H9 (cell line): ENCODE data around the gene BANP. TPM values are rescaled to one million over a fixed set of nuclear protein-coding genes. Genes with fewer than 3 reads are reported as not detected.
A peak's percentile ranks its signal among the peaks of the same experiment; 100 is the strongest.

Experiments
- DNase-seq: peaks from one replicate; pipeline ENCODE4 v3.0.0-alpha.2; 2017
- H2AFZ ChIP-seq: one replicate; pipeline ENCODE4 v1.6.1; 2013; ENCODE audit warnings: mild to moderate bottlenecking, low read length, control low read depth, moderate library complexity
- H2AK5ac ChIP-seq: 2 replicates; pipeline ENCODE4 v1.6.1; 2013; ENCODE audit warnings: low read length, control low read depth, mixed read lengths; ENCODE audit not compliant: insufficient read length
- H2BK120ac ChIP-seq: one replicate; pipeline ENCODE4 v1.6.1; 2013; ENCODE audit warnings: low read depth, mild to moderate bottlenecking, low read length, control low read depth, inconsistent platforms; ENCODE audit not compliant: poor library complexity, severe bottlenecking
- H2BK12ac ChIP-seq: 2 replicates; pipeline ENCODE4 v1.6.1; 2013; ENCODE audit warnings: low read length, control low read depth, mixed read lengths, low read depth; ENCODE audit not compliant: insufficient read length
- H2BK15ac ChIP-seq: 2 replicates; pipeline ENCODE4 v1.6.1; 2013; ENCODE audit warnings: low read depth, low read length, control low read depth
- H2BK20ac ChIP-seq: one replicate; pipeline ENCODE4 v1.6.1; 2013; ENCODE audit warnings: low read depth, mild to moderate bottlenecking, low read length, control low read depth, inconsistent platforms; ENCODE audit not compliant: poor library complexity, severe bottlenecking
- H2BK5ac ChIP-seq: 2 replicates; pipeline ENCODE4 v1.6.1; 2013; ENCODE audit warnings: low read length, control low read depth, mixed read lengths; ENCODE audit not compliant: insufficient read length
- H3K14ac ChIP-seq: 2 replicates; pipeline ENCODE4 v1.6.1; 2013; ENCODE audit warnings: low read length, control low read depth; ENCODE audit not compliant: insufficient read depth
- H3K18ac ChIP-seq: 2 replicates; pipeline ENCODE4 v1.6.1; 2013; ENCODE audit warnings: low read depth, mild to moderate bottlenecking, mixed read lengths, low read length, control low read depth; ENCODE audit not compliant: insufficient read length
- H3K23ac ChIP-seq: 2 replicates; pipeline ENCODE4 v1.6.1; 2013; ENCODE audit warnings: low read length, control low read depth, mixed read lengths, low read depth; ENCODE audit not compliant: insufficient read length
- H3K23me2 ChIP-seq: 2 replicates; pipeline ENCODE4 v1.6.1; 2013; ENCODE audit warnings: low read depth, mild to moderate bottlenecking, mixed read lengths, low read length, control low read depth; ENCODE audit not compliant: insufficient read length, poor library complexity, severe bottlenecking
- H3K27ac ChIP-seq: 2 replicates; pipeline ENCODE4 v1.5.1; 2013; ENCODE audit warnings: low read length, control low read depth, mixed read lengths, low read depth; ENCODE audit not compliant: insufficient read length
- H3K27me3 ChIP-seq: 2 replicates; pipeline ENCODE4 v1.6.1; 2013; ENCODE audit warnings: low read length, control low read depth, inconsistent platforms; ENCODE audit not compliant: insufficient read depth
- H3K4ac ChIP-seq: 2 replicates; pipeline ENCODE4 v1.6.1; 2013; ENCODE audit warnings: low read depth, mild to moderate bottlenecking, control low read depth, inconsistent platforms, low read length, moderate library complexity
- H3K4me1 ChIP-seq: 2 replicates; pipeline ENCODE4 v1.6.1; 2013; ENCODE audit warnings: low read length, control low read depth, inconsistent platforms; ENCODE audit not compliant: insufficient read depth
- H3K4me2 ChIP-seq: 2 replicates; pipeline ENCODE4 v1.6.1; 2013; ENCODE audit warnings: low read length, control low read depth, mixed read lengths; ENCODE audit not compliant: insufficient read length, insufficient read depth
- H3K56ac ChIP-seq: 2 replicates; pipeline ENCODE4 v1.6.1; 2013; ENCODE audit warnings: low read depth, mild to moderate bottlenecking, mixed read lengths, low read length, control low read depth; ENCODE audit not compliant: insufficient read length
- H3K79me1 ChIP-seq: 2 replicates; pipeline ENCODE4 v1.6.1; 2013; ENCODE audit warnings: low read depth, mild to moderate bottlenecking, moderate library complexity, low read length, control low read depth, inconsistent platforms; ENCODE audit not compliant: insufficient read depth, poor library complexity, severe bottlenecking
- H3K79me2 ChIP-seq: 2 replicates; pipeline ENCODE4 v1.6.1; 2013; ENCODE audit warnings: low read length, control low read depth, inconsistent platforms; ENCODE audit not compliant: insufficient read depth
- H3K9ac ChIP-seq: 2 replicates; pipeline ENCODE4 v1.6.1; 2013; ENCODE audit warnings: low read length, control low read depth, mixed read lengths; ENCODE audit not compliant: insufficient read length; ENCODE audit errors: extremely low read depth
- H3K9me3 ChIP-seq: one replicate; pipeline ENCODE4 v1.6.1; 2013; ENCODE audit warnings: low read depth, low read length, inconsistent platforms; ENCODE audit not compliant: control insufficient read depth
- H3T11ph ChIP-seq: one replicate; pipeline ENCODE4 v1.6.1; 2013; ENCODE audit warnings: mild to moderate bottlenecking, low read length, control low read depth, inconsistent platforms
- H4K20me1 ChIP-seq: one replicate; pipeline ENCODE4 v1.6.1; 2013; ENCODE audit not compliant: control insufficient read depth, insufficient read length, insufficient read depth
- H4K5ac ChIP-seq: 2 replicates; pipeline ENCODE4 v1.6.1; 2013; ENCODE audit warnings: low read depth, mild to moderate bottlenecking, mixed read lengths, low read length, control low read depth; ENCODE audit not compliant: insufficient read length
- H4K8ac ChIP-seq: replicated peaks from 2 replicates; pipeline ENCODE4 v1.6.1; 2013; ENCODE audit warnings: low read length, control low read depth, mixed read lengths, low read depth; ENCODE audit not compliant: insufficient read length
- H4K91ac ChIP-seq: 2 replicates; pipeline ENCODE4 v1.6.1; 2013; ENCODE audit warnings: low read depth, mild to moderate bottlenecking, moderate library complexity, mixed read lengths, low read length, control low read depth; ENCODE audit not compliant: insufficient read length
- H3K27ac Mint-ChIP-seq, 3 experiments: 2 replicates in 2 of 3; 3 replicates in 1 of 3; pipeline ENCODE4 v1.8.0; 2020 to 2021; ENCODE audit warnings: mixed read lengths in 3 of 3, mild to moderate bottlenecking in 1 of 3, moderate library complexity in 1 of 3
- H3K27me3 Mint-ChIP-seq: 2 replicates; pipeline ENCODE4 v1.8.0; 2021; ENCODE audit warnings: low read depth, mild to moderate bottlenecking, moderate library complexity, mixed read lengths
- H3K36me3 Mint-ChIP-seq, 3 experiments: 2 replicates in 2 of 3; 3 replicates in 1 of 3; pipeline ENCODE4 v1.8.0; 2020 to 2021; ENCODE audit warnings: low read depth in 3 of 3, mixed read lengths in 3 of 3; ENCODE audit not compliant: insufficient read depth in 1 of 3
- H3K4me1 Mint-ChIP-seq, 2 experiments: 2 replicates each; pipeline ENCODE4 v1.8.0; 2020; ENCODE audit warnings: mixed read lengths in 2 of 2
- H3K4me3 Mint-ChIP-seq, 2 experiments: 2 replicates in 1 of 2; 3 replicates in 1 of 2; pipeline ENCODE4 v1.8.0; 2020 to 2021; ENCODE audit warnings: mild to moderate bottlenecking in 2 of 2, mixed read lengths in 2 of 2, moderate library complexity in 1 of 2
- H3K9me3 Mint-ChIP-seq, 2 experiments: 2 replicates in 1 of 2; 3 replicates in 1 of 2; pipeline ENCODE4 v1.8.0; 2020; ENCODE audit warnings: mild to moderate bottlenecking in 2 of 2, mixed read lengths in 2 of 2, moderate library complexity in 1 of 2
- CTCF ChIP-seq: fragments of 200-600 bp; sonication (generic); conservative IDR thresholded peaks from 3 replicates; pipeline ENCODE4 v1.8.0; 2021; ENCODE audit warnings: antibody characterized with exemption, mild to moderate bottlenecking
- WGBS: extraction: QIAGEN DNeasy Blood & Tissue Kit; methylation state at CpG from one replicate; pipeline ENCODE4 v1.1.7; 2013; ENCODE audit warnings: missing lambda C conversion rate, low lambda C conversion rate, mixed read lengths; ENCODE audit not compliant: insufficient read length; ENCODE audit errors: extremely low coverage; 5-methylcytosine and 5-hydroxymethylcytosine counted together
- total RNA-seq: library from RNA; stranded (reverse); gene quantifications from 2 replicates; pipeline ENCODE4 v1.2.1, GENCODE V29; 2021

The BANP gene
- total RNA-seq, 1 experiment from 2014 or later = 24.9 TPM

- no peaks in the 10 kb centered on the region for H3K23me2 ChIP-seq
- no peaks in the 10 kb centered on the region for H3K27me3 ChIP-seq
- H4K91ac ChIP-seq = no peak overlapping the region
- H3K56ac ChIP-seq = no peak overlapping the region
- H3K79me1 ChIP-seq = no peaks in the 10 kb centered on the region
- H2BK120ac ChIP-seq = no peak overlapping the region
- no peak for DNase-seq
- H3K27ac ChIP-seq = no peak overlapping the region
- H3K9ac ChIP-seq = no peak overlapping the region
- no peak overlapping the region for H2BK15ac ChIP-seq
- no peak overlapping the region for H3K4me2 ChIP-seq
- H3K4me1 ChIP-seq = no peaks in the 10 kb centered on the region
- H3K79me2 ChIP-seq = no peaks in the 10 kb centered on the region
- WGBS = no CpG with 5 or more reads among the region's 23 CpGs
- Mint-ChIP-seq H3K4me3 (no peak overlapping the region), H3K27me3 (no peaks in the 10 kb centered on the region), H3K27ac (0 out of 7 replicates have a peak overlapping the region, but pooled peaks of 1 of the 3 experiments have one; percentile 75), H3K36me3 (peaks cover 8 to 21% (median 11%) of the 10 kb centered on the region in 3 experiments; a peak in 6 of 7 replicates), H3K9me3 (no peaks in the 10 kb centered on the region), H3K4me1 (peaks cover 0 to 5% of the 10 kb centered on the region in 2 experiments; a peak in 2 of 4 replicates)
- H2BK5ac ChIP-seq = no peak overlapping the region
- H2BK12ac ChIP-seq = no peak overlapping the region
- no peak overlapping the region for H4K5ac ChIP-seq
- no peak overlapping the region for H3K4ac ChIP-seq
- H3K18ac ChIP-seq = no peak overlapping the region
- no peak overlapping the region for H4K8ac ChIP-seq
- no peak overlapping the region for H2AFZ ChIP-seq
- TF ChIP-seq CTCF = no peak
- no peak overlapping the region for H2AK5ac ChIP-seq
- no peak overlapping the region for H2BK20ac ChIP-seq
- no peak overlapping the region for H3T11ph ChIP-seq
- no peaks in the 10 kb centered on the region for H4K20me1 ChIP-seq
- H3K9me3 ChIP-seq = no peaks in the 10 kb centered on the region
- H3K14ac ChIP-seq = no peak overlapping the region
- H3K23ac ChIP-seq = no peak overlapping the region
These were observed 119.9 kb downstream of the BANP start for GRCh38 chr16:88070989-88071625.
